HG03575 (cell line): ENCODE measurements around the gene GALNT1.

Experiments
- ATAC-seq: cut with Tn5 transposase; IDR thresholded peaks from one replicate; pipeline ENCODE4 v1.9.1; 2021; ENCODE audit not compliant: unreplicated experiment, insufficient number of reproducible peaks, low FRiP score; ENCODE audit errors: extremely low read depth

GALNT1 gene

GRCh38 chr18:35733408-35733807, 151.9 kb downstream of the GALNT1 start:
- no peak for ATAC-seq

DNA sequence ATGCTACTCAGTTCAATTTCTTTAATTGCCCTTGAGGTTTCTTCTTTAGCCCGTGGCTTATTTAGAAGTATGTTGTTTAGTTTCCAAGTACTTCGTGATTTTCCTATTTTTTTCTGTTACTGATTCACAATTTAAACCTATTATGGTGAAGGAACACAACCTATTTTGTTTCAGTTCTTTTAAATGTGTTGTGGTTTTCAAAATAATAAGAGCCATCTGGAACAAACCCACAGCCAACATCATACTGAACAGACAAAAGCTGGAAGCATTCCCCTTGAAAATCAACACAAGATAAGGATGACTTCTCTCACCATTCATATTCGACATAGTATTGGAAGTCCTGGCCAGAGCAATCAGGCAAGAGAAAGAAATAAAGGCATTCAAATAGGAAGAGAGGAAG, 155.2 kb downstream of the GALNT1 start:
- no peak for ATAC-seq

DNA sequence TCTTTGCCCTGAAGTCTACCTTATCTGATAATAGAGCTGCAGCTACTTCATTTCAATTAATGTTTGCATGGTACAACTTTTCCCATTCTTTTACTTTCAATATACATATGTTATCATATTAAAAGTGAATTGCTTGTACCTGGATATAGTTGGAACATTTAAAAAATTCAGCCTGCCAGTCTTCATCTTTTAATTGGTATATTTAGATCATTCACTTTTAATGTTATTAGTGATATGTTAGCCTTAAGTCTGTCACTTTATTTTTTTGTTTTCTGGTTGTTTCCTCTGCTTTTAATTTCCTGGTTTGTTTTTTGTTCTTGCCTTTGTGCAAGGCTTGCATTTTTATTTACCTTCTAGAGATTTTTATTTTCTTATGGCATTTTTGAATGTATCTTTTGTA, 158.2 kb downstream of the GALNT1 start:
- ATAC-seq = no peak

GRCh38 chr18:35740656-35741055, 159.1 kb downstream of the GALNT1 start:
- ATAC-seq = no peak

GRCh38 chr18:35743916-35744315, 162.4 kb downstream of the GALNT1 start:
- ATAC-seq = no peak

- ATAC-seq = no peak
Measured at GRCh38 chr18:35745814-35746213, 164.3 kb downstream of the GALNT1 start.

DNA sequence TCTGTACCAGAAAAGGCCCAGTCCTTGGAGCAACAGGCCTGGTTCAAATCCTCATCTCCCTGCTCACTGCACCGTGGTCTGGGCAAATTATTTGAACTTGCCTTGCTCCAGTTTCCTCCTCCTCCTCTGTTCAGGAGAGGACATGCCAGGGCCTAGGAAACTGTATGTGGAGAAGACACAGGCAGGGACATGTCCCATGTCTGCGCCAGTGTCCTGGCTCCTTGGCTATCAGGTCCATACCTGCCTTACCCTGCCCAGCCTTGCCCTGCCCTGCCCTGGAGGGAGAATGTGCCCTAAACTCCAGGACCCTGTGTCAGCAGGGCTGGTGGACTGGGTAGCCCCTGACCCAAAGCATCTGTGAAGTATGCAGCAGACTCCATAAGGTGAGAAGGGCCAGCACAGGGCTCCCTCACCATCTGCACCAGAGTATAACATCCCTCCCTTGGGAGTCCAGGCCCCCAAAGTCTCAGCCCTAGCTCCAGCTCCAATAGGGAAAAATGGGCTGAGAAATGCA, 165.3 kb downstream of the GALNT1 start:
- no peak for ATAC-seq

DNA sequence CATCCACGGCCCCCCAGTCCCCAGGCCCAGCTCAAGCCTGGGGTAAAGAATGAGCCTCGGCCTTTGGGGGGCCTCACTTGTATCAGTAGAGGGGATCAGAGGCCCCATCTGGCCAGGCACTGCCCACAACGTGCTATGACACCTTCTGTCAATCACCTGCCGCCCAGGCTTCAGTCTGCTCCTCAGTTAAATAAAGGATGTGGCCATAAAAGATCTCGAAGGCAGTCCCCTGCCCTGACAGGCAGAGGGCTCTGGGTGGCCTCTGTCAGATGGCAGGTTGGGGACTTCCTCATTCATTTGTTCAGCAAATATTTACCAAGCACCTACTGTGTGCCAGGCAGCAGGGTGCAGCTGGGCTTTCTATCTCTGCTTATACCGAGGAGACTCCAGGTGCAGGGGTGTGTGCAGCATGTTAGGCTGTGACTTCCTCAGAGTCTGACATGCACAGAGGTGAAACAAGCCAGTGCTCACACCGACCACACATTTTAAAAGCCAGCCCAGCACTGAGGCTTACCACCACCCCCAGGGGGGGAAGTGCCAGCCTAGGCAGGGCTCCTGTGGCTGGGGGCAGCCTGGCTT, 166.4 kb downstream of the GALNT1 start:
- no peak for ATAC-seq

DNA sequence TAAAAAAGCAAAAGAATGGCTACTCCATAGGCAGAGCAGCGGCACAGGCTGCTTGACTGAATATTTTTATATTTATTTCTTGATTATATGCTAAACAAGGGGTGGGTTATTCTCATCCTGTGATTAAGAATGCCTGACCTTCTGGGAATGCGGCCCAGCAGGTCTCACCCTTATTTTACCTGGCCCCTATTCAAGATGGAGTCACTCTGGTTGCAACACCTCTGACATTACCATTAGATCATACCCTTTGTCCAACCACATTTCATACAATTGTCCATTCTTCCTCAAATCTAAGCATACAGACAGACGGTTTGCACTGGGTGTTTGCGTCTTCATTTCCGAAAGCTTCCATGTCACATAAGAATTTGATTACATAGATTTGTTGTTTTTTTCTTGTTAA, 168.2 kb downstream of the GALNT1 start:
- no peak for ATAC-seq

DNA sequence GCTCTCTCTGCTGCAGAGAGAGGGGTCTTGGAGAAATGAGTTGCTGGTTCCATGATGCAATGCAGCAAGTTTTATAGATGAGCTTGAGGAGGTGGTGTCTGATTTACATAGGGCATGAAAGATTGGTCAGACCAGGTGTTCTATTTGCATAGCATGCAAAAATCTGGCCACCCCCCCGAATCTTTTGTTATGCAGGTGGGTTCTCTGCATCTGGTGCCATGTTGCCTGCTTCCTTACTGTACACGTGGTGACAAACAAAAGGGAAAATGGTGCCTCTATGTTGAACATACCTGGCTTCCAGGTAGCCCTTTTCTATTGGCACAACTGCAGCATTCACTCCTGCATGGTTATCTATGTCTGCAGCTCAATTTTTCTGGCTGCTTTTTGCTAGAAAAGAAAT, 169.4 kb downstream of the GALNT1 start:
- ATAC-seq = no peak

DNA sequence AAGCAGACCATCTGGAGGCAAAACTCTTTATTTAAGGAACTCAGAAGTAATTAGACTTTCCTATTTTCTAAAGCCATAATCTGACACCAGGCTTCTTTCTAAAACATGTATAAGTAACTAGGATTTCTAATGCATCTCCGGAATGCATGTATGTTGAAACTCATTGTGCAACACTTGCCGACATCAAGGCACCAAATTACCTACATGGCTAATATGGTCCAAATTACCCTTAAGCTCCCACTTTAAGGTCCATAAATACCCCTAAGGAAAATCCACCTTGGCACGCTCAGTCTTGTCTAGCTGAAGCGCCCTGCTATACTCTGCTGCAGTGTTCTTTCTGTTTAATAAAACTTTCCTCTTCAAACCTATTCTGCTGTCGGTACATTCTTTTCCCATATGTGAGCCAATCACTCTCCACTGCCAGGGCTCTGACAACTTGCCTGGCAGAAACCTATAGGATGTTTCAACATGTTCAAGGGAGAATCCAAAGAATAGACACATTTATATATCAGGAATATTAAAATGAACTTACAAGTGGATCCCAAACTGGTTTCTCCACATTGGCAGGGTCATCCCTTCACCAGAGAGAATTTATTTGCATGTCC, 171.9 kb downstream of the GALNT1 start:
- no peak for ATAC-seq

DNA sequence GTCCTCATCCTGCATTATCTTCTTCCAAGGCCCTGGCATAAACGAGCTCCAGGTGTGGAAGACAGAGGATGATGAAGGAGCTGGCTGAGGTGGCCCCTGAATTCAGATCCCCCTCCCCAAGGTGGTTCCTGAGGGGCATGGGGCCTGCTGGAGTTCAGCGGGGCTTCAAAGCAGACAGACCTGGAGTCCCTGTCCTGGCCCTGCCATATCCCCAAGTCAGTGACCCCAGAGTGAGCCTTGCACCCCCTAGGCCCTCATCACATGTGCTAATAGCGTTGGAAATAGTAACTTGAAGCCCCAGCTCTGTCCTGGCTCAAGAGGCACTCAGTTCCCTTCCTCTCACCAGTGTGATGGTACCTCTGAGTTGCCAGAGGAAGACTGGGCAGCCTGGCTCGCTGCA, 172.9 kb downstream of the GALNT1 start:
- ATAC-seq = no peak

GRCh38 chr18:35755369-35755768, 173.8 kb downstream of the GALNT1 start:
- no peak for ATAC-seq

DNA sequence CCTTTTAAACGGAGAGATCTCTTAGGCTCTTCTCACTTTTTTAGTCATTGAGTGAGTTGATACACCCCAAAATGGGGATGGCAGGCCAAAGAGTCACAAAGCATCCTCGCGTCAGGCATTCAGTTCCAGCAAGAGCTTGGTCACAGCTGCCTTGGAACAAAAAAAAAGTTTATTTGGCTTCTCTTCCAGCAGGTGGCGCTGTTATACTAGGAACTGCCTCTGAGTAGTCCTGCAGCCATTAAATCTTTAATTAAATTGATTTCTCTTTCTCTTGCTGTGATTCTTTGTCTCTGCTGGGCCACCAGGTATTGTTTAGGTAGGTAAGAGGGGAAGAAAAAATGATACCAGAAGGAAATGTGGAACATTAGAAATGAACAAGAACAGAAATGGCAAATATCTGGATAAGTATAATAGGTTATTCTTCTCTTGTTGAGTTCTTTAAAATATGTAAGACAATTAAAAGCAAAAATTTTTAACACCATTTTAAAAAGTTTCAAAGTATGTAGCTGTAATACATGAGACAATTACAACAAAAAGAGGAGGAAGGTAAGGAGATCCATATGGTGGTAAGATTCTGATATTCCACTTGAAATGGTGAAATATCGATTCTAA, 175.1 kb downstream of the GALNT1 start:
- no peak for ATAC-seq
